HepG2 (cell line): ENCODE data around the gene MORN1.

Experiments
- ATF2 ChIP-seq: sonication (generic); formaldehyde crosslinking; IDR thresholded peaks from 2 replicates; pipeline ENCODE4 v1.4.0; 2020; ENCODE audit warnings: missing genetic modification reagents
- CEBPZ ChIP-seq: IDR thresholded peaks from 2 replicates; pipeline ENCODE4 v1.6.1; 2012; ENCODE audit warnings: low read length, improper control_type of control experiment
- FOSL2 ChIP-seq: sonication (generic); formaldehyde crosslinking; IDR thresholded peaks from 2 replicates; pipeline ENCODE4 v1.4.0; 2020; ENCODE audit warnings: missing genetic modification reagents
- HIC2 ChIP-seq: sonication (generic); formaldehyde crosslinking; IDR thresholded peaks from 2 replicates; pipeline ENCODE4 v1.9.0; 2022; ENCODE audit warnings: low read depth, missing genetic modification reagents
- ZNF354B ChIP-seq: sonication (generic); formaldehyde crosslinking; IDR thresholded peaks from 2 replicates; pipeline ENCODE4 v1.8.0; 2022; ENCODE audit warnings: mild to moderate bottlenecking, missing genetic modification reagents

GRCh38 chr1:2394761-2395160, 3.4 kb upstream of the MORN1 start:
- no peak for TF ChIP-seq ATF2 (CRISPR knock-in tag)
- no peak for TF ChIP-seq FOSL2 (CRISPR knock-in tag)
- no peak for TF ChIP-seq CEBPZ
- TF ChIP-seq ZNF354B: no peak
- no peak for TF ChIP-seq HIC2
